Lung (tissue), 12 donors: ENCODE data around the gene PTPRN2. TPM values are rescaled to one million over a fixed set of nuclear protein-coding genes. Genes with fewer than 3 reads are reported as not detected.

Experiments used
- ATAC-seq: fragments of 200-7000 bp; cut with Tn5 transposase; one replicate; pipeline ENCODE4 v1.9.1; 2020; ENCODE audit warnings: moderate number of reproducible peaks; ENCODE audit not compliant: insufficient read depth, low FRiP score
- DNase-seq, 3 donors: peaks; one replicate each; pipeline ENCODE4 v3.0.0-alpha.2; 2013 to 2017
- H3K27ac ChIP-seq, 2 donors: one replicate each; pipeline ENCODE4 v1.5.1; 2013; ENCODE audit warnings: mild to moderate bottlenecking in 2 of 2, moderate library complexity in 2 of 2, control low read depth in 1 of 2, inconsistent platforms in 1 of 2, low read depth in 1 of 2, low read length in 1 of 2
- H3K27me3 ChIP-seq, 3 donors: one replicate each; pipeline ENCODE4 v1.5.1; 2013; ENCODE audit warnings: low read length in 2 of 3; ENCODE audit not compliant: control insufficient read depth in 3 of 3, insufficient read depth in 3 of 3
- H3K36me3 ChIP-seq, 4 donors: one replicate each; pipeline ENCODE4 v1.5.1; 2013; ENCODE audit warnings: low read length in 4 of 4, mild to moderate bottlenecking in 1 of 4, moderate library complexity in 1 of 4; ENCODE audit not compliant: control insufficient read depth in 4 of 4, insufficient read depth in 4 of 4
- H3K4me1 ChIP-seq, 5 donors: one replicate each; pipeline ENCODE4 v1.5.1; 2013; ENCODE audit warnings: low read length in 5 of 5, mild to moderate bottlenecking in 2 of 5, moderate library complexity in 1 of 5; ENCODE audit not compliant: control insufficient read depth in 5 of 5, insufficient read depth in 5 of 5
- H3K4me3 ChIP-seq: one replicate; pipeline ENCODE4 v1.5.1; 2013; ENCODE audit warnings: mild to moderate bottlenecking, control low read depth, moderate library complexity
- H3K9ac ChIP-seq, 2 donors: one replicate each; pipeline ENCODE4 v1.5.1; 2013; ENCODE audit warnings: low read length in 2 of 2, control low read depth in 1 of 2; ENCODE audit not compliant: insufficient read depth in 1 of 2
- H3K9me3 ChIP-seq, 4 donors: one replicate each; pipeline ENCODE4 v1.5.1; 2013; ENCODE audit warnings: low read length in 3 of 4, mild to moderate bottlenecking in 1 of 4, moderate library complexity in 1 of 4; ENCODE audit not compliant: control insufficient read depth in 4 of 4, insufficient read depth in 3 of 4
- CTCF ChIP-seq: IDR thresholded peaks from 2 replicates; pipeline ENCODE4 v1.5.1; 2012; ENCODE audit warnings: mild to moderate bottlenecking; ENCODE audit errors: control extremely low read depth, extremely low read depth
- WGBS, 2 donors: extraction: QIAGEN DNeasy Blood & Tissue Kit; methylation state at CpG; one replicate each; pipeline ENCODE4 v1.1.7; 2013; 5-methylcytosine and 5-hydroxymethylcytosine counted together
- polyA plus RNA-seq, 2 donors: library from polyadenylated mRNA; stranded (reverse); fragments of 200-250 nt; gene quantifications; one replicate each; pipeline ENCODE4 v1.2.1, GENCODE V29; 2013
- total RNA-seq, 2 donors: library from RNA; depleted of rRNA in 1 of 2; stranded (reverse); fragments of >200 nt in 1 of 2; gene quantifications; one replicate each; pipeline ENCODE4 v1.2.1, GENCODE V29; 2014 to 2021
- donor health status: control.
- donor health status: control.
- donor health status: Bipolar disorder and iron deficiency.
- donor health status: healthy.
- donor health status: DM: yes; HTN: yes; CAD: no.

PTPRN2 gene
- total and polyA plus RNA-seq, 4 donors, result 2.1 to 7.4 (median 4.4) TPM

DNA sequence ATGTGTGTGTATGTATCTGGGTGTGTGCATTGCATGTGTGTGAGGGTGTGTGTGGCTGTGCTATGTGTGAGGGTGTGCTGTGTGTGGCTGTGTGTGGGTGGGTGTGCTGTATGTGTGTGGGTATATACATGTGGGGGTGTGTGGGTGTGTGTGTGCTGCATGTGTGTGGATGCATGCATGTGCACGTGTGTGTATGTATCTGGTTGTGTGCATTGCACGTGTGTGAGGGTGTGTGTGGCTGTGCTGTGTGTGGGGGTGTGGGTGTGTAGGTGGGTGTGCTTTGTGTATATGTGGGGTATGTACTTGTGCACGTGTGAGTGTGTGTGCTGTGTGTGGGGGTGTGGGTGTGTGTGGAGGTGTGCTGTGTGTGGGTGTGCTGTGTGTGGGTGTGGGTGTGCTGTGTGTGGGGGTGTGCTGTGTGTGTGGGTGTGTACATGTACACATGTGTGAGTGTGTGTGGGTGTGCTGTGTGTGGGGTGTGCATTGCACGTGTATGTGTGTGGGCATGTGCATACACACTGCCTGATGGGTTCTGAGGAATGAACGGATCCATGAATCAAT is 579.8 kb downstream of the PTPRN2 start:
- WGBS, 2 donors, result 79 to 80% methylated on average over 5 of the region's 5 CpGs
- no peak overlapping the region for H3K4me3 ChIP-seq

DNA sequence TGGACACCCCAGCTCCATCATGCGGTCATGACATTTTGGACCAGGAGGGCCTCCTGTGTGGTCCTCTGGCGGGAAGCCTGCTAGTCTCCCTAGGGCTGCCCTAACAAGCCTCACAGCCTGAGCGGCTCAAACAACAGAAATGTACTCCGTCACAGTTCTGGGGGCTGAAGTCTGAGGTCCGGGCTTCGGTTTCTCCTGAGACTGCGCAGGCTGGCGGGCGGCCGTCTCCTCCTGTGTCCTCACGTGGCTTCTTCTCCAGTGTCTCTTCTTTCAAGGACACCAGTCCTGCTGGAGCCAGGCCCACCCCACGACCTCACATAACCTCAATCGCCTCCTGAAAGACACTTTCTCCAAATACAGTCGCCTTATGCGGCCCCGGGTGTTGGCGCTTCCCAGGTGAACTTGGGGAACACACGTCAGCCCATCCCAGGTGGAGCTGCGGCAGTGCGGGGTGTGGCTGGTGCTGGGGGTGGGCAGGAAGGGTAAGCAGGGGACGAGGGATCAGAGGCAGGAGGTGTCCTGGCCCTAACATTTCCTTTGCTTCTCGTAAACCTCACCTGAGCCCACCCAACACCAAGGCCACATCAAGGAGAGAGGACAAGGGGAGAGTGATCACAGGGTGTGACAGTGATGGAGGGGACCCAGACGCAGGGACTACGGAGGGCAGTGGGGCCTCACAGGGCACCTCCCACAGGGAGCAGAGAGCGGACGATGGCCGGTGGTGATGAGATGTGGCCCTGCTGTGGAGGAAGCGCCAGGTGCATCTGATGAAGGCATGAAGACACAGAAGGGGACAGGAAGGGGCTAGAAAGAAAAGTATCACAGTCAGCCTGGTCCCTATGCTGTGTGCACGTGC is 580.6 kb downstream of the PTPRN2 start:
- ATAC-seq (no peak), DNase-seq (no peak)
- Histone ChIP-seq H3K36me3 (no peaks in the 10 kb centered on the region), H3K27ac (no peak overlapping the region), H3K9ac (no peak overlapping the region), H3K27me3 (peaks cover 0 to 4% (median 0%) of the 10 kb centered on the region in 3 donors), H3K9me3 (peaks cover 0 to 1% (median 0%) of the 10 kb centered on the region in 4 donors), H3K4me3 (no peak overlapping the region), H3K4me1 (no peaks in the 10 kb centered on the region)
- 89 to 90% methylated on average over 29 of the region's 29 CpGs for WGBS, 2 donors
- no peak for TF ChIP-seq CTCF

More for the DNA sequence above, 579.8 kb downstream of the PTPRN2 start:
- DNase-seq, result no peak
- H3K27ac ChIP-seq, result no peak overlapping the region
- peaks cover 0 to 1% (median 0%) of the 10 kb centered on the region in 4 donors for H3K9me3 ChIP-seq
- H3K36me3 ChIP-seq, result no peaks in the 10 kb centered on the region
- no peak for TF ChIP-seq CTCF
- no peak overlapping the region for H3K9ac ChIP-seq
- ATAC-seq, result no peak
- H3K27me3 ChIP-seq, result peaks cover 0 to 4% (median 0%) of the 10 kb centered on the region in 3 donors
- H3K4me1 ChIP-seq, result no peaks in the 10 kb centered on the region

- DNase-seq (no peak), ATAC-seq (no peak)
- H3K36me3 ChIP-seq, result no peaks in the 10 kb centered on the region
- H3K27ac ChIP-seq, result no peak overlapping the region
- no peak for TF ChIP-seq CTCF
- no peak overlapping the region for H3K9ac ChIP-seq
- H3K4me3 ChIP-seq, result no peak overlapping the region
- no peaks in the 10 kb centered on the region for H3K4me1 ChIP-seq
- peaks cover 0 to 1% (median 0%) of the 10 kb centered on the region in 4 donors for H3K9me3 ChIP-seq
- peaks cover 0 to 4% (median 0%) of the 10 kb centered on the region in 3 donors for H3K27me3 ChIP-seq
- WGBS, 2 donors, result 58 to 64% methylated on average over 12 of the region's 12 CpGs
Measured at GRCh38 chr7:158005531-158005930, 582.1 kb downstream of the PTPRN2 start.
